GM13977 (cell line): ENCODE results near the gene ANO10.

ENCODE experiments used
- DNase-seq: peaks from one replicate; pipeline ENCODE4 v3.0.0; 2012; ENCODE audit warnings: low spot score
- in situ Hi-C: fragments of 300-500 bp; cut with MboI; formaldehyde crosslinking; loops from one replicate; pipeline ENCODE4 v1.12.0; 2022; ENCODE audit warnings: low sequenced_read_pairs, low pct_unique_long_range_greater_than_20kb, mixed read lengths, inconsistent platforms; ENCODE audit not compliant: unreplicated experiment
- TF ChIP-seq, protein P1 (sequence below): IDR thresholded peaks from 2 replicates; pipeline ENCODE4 v1.5.1; 2012; ENCODE audit warnings: mild to moderate bottlenecking, control low read depth; ENCODE audit not compliant: insufficient read depth; ENCODE audit errors: extremely low read depth, missing control alignments

Gene ANO10

DNA sequence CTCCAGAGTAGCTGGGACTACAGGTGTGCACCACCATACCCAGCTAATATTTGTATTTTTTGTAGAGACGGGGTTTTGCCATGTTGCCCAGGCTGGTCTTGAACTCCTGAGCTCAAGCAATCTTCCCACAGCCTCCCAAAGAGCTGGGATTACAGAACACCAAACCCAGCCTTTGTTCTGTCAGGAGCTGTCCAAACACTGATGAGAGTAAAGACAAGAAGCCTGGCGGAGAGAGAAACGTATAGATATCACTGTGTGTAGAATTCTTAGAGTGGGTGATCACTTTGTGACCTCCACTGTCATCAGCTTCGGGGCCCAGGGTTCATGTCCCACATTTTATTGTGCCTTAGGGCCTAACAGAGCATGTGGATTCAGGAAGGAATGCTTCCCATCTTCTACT lies 176.0 kb downstream of the ANO10 start:
- DNase-seq, result no peak
- in situ Hi-C loops, result no loop called here
- TF ChIP-seq, protein P1, sequence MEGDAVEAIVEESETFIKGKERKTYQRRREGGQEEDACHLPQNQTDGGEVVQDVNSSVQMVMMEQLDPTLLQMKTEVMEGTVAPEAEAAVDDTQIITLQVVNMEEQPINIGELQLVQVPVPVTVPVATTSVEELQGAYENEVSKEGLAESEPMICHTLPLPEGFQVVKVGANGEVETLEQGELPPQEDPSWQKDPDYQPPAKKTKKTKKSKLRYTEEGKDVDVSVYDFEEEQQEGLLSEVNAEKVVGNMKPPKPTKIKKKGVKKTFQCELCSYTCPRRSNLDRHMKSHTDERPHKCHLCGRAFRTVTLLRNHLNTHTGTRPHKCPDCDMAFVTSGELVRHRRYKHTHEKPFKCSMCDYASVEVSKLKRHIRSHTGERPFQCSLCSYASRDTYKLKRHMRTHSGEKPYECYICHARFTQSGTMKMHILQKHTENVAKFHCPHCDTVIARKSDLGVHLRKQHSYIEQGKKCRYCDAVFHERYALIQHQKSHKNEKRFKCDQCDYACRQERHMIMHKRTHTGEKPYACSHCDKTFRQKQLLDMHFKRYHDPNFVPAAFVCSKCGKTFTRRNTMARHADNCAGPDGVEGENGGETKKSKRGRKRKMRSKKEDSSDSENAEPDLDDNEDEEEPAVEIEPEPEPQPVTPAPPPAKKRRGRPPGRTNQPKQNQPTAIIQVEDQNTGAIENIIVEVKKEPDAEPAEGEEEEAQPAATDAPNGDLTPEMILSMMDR, result no peak

DNA sequence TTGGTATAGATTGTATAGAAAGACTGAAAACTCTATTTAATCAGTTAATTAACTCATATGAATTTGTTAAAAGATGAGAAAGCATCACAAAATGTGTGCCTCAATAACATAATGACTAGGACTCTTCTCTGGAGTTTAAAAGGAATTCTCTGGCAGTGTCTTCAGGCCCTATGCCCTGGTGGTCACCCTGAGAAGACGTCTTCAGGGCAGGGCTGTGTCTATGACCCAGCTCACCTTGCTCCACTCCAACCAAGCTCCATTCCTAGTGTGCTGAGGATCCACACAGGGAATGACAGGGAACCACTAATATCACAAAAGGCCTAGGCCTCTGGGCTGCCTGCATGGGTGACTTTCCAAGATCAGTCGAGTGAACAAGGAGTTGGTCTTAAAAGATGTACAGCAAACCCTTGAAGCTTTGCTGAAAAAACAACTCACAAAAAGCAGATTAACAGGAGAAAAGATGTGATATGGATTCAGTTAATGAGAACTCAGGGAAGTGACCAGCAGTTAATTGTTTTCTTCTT lies 178.9 kb downstream of the ANO10 start:
- TF ChIP-seq, protein P1, result no peak
- no peak for DNase-seq
- in situ Hi-C loops, result no loop called here

DNA sequence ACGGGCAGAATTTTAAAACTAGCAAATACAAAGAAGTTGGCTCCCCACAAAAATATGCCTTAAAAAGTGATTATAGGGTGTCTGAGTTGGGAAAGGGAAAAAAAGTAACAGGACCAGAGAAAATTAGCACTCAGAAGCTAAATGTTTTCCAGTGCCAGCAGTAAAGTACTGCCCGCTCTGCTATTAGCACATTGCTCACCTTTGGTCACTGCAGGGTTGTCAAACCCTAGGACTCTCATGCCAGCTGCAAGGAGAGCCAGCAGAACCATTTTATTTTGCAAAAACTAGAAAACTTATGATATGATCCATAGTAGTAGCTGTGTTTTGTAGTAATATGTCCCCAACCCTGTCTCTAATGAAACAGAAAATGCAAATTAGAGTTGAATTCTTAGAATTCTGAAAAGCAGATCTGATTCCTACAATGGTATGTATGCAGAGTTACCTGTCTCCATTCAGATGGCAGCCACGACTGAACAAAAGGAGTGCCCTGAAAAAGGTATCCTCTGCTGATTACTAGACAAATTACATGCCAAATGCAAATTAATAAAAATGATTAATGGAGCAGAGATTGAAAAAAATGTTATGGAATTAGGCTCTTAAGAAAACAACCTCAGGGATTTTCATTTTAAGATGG lies 185.2 kb downstream of the ANO10 start:
- in situ Hi-C loops, result no loop called here
- DNase-seq, result no peak
- TF ChIP-seq, protein P1, result no peak

DNA sequence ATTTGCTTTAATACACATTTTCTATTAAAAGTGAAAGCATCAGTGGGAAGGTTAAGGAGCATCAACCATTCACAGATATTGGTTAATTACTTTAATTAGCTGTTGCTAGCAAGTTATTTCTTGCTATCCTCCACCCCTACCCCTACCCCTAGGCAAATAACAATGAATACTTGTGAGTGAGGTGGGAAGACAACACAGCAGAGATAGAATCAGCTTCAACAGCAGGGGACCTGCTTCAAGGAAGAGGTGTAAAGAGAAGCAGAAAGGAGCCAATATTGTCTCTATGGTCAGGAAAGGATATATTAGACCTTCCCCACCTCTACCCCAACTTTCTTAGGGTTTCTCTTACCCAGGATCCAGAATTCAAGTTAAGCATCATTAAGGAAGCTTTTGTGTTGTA lies 186.1 kb downstream of the ANO10 start:
- in situ Hi-C loops, result no loop called here
- DNase-seq, result no peak
- TF ChIP-seq, protein P1, result no peak

DNA sequence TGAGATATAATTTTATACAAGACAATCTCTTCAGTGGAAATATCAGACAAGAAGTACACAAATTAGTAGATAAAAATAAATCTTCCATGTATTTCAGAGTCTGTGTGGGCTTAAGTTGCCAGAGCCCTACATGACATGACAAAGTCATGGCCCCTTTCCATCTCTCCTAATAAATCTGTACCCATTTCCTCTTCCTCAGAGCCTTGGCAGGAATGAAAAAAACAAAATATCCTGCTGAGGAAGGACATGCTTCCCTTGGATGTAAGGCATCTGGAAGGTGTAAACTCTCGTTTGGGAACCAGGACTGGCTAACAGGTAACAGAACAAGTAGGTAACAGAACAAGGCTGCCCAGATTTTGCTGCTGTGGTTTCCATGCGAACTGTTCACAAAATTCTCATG lies 187.4 kb downstream of the ANO10 start:
- in situ Hi-C loops, result no loop called here
- DNase-seq, result no peak
- TF ChIP-seq, protein P1, result no peak

DNA sequence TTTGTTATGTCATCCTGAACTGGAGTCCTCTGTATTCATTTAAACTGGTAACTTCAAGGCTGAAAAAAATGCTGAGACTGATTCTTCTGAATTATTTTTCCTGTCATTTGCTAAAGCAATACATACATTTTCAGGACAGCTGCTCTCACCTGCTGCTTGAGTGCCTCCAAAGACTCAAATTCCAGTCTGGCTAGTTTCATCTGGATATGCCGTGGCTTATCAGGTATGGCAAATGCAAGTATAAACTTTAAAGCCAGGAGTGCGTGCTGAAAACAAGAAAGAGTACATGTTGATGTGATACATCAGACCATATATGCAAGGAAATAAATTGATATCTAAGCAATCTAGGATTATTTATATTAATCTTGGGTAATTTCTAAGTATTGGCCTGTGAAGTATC lies 189.3 kb downstream of the ANO10 start:
- DNase-seq, result no peak
- in situ Hi-C loops, result no loop called here

More for the DNA sequence above, 189.3 kb downstream of the ANO10 start:
- TF ChIP-seq, protein P1, result no peak
